ENCODE measurements around the gene GMEB1.
"Not testable (repeated sequence)": the region's sequence is repeated elsewhere in the genome, so short reads cannot be mapped to it uniquely, and the experiment has no call there.

GMEB1 gene

GRCh38 chr1:28680151-28680550 is 11.6 kb downstream of the GMEB1 start:
- FAIRE-seq, result no peak
- TF ChIP-seq CTCF (IDR thresholded peaks at IDR 0.05; ENCODE audit: insufficient read depth, missing control alignments), result no peak
- no peak for DNase-seq (ENCODE audit: insufficient read length, low spot score)

- DNase-seq (ENCODE audit: insufficient read length, low spot score) (no peak), FAIRE-seq (no peak)
- no peak for TF ChIP-seq CTCF (IDR thresholded peaks at IDR 0.05; ENCODE audit: insufficient read depth, missing control alignments)
These were observed 14.3 kb downstream of the GMEB1 start for GRCh38 chr1:28682840-28683239.

- TF ChIP-seq CTCF (IDR thresholded peaks at IDR 0.05; ENCODE audit: insufficient read depth, missing control alignments), result no peak
- FAIRE-seq, result no peak
- no peak for DNase-seq (ENCODE audit: insufficient read length, low spot score)
These were observed 16.4 kb downstream of the GMEB1 start for GRCh38 chr1:28684937-28685336.

- not testable (repeated sequence) for DNase-seq (ENCODE audit: insufficient read length, low spot score); FAIRE-seq
These were observed 23.0 kb downstream of the GMEB1 start for GRCh38 chr1:28691627-28692026.

- no peak for TF ChIP-seq CTCF (IDR thresholded peaks at IDR 0.05; ENCODE audit: insufficient read depth, missing control alignments)
- FAIRE-seq (no peak), DNase-seq (ENCODE audit: insufficient read length, low spot score) (no peak)
These were observed 35.0 kb downstream of the GMEB1 start for GRCh38 chr1:28703629-28704028.

- no peak for FAIRE-seq
- DNase-seq (ENCODE audit: insufficient read length, low spot score), result no peak
- TF ChIP-seq CTCF (IDR thresholded peaks at IDR 0.05; ENCODE audit: insufficient read depth, missing control alignments), result no peak
These were observed 47.8 kb downstream of the GMEB1 start for GRCh38 chr1:28716336-28716735.

- no peak for TF ChIP-seq CTCF (IDR thresholded peaks at IDR 0.05; ENCODE audit: insufficient read depth, missing control alignments)
- no peak for DNase-seq (ENCODE audit: insufficient read length, low spot score)
- FAIRE-seq, result no peak
These were observed 49.6 kb downstream of the GMEB1 start for GRCh38 chr1:28718166-28718565.
